A549 (cell line): ENCODE data around the gene SOX5. TPM values are rescaled to one million over a fixed set of nuclear protein-coding genes. Genes with fewer than 3 reads are reported as not detected.
"Not testable (repeated sequence)": the region's sequence is repeated elsewhere in the genome, so short reads cannot be mapped to it uniquely, and the experiment has no call there.

Experiments used
- ATAC-seq, 2 experiments: fragments of 200-7000 bp in 1 of 2; fragments of >200 bp in 1 of 2; cut with Nextera tagmentation in 1 of 2; cut with Tn5 transposase in 1 of 2; 3 replicates each; pipeline versions ENCODE4 v1.8.0 to v1.9.1; 2018 to 2020; ENCODE audit warnings: mild to moderate bottlenecking in 1 of 2, moderate library complexity in 1 of 2
- CTCF ChIA-PET: fragments of 300-600 bp; sonication (Branson Sonifier 250); formaldehyde crosslinking; extraction: SDS; loops from one replicate; lab custom pipeline; 2021; ENCODE audit warnings: antibody characterized with exemption, inconsistent platforms; lab: Yijun Ruan, JAX
- POLR2A ChIA-PET: fragments of 350-600 bp; formaldehyde crosslinking; extraction: SDS; loops from one replicate; lab custom pipeline; 2021; ENCODE audit warnings: antibody characterized with exemption, inconsistent platforms; lab: Yijun Ruan, JAX
- DNase-seq, 2 experiments: peaks; one replicate each; pipeline versions ENCODE4 v3.0.0 to v3.0.0-alpha.2; 2011 to 2016; ENCODE audit warnings: low read depth in 1 of 2, low spot score in 1 of 2
- FAIRE-seq: peaks from 2 replicates; lab custom pipeline; 2011; peaks lifted over from hg19 to GRCh38; lab: Jason Lieb, UNC
- H3K27ac ChIP-seq, 2 experiments: fragments of >200 bp; sonication (Bioruptor Twin); formaldehyde crosslinking; 3 replicates each; pipeline ENCODE4 v1.5.1; 2016 to 2017
- H3K4me1 ChIP-seq: fragments of >200 bp; sonication (Bioruptor Twin); formaldehyde crosslinking; 3 replicates; pipeline ENCODE4 v1.6.1; 2016
- H3K4me2 ChIP-seq: fragments of >200 bp; sonication (Bioruptor Twin); formaldehyde crosslinking; 3 replicates; pipeline ENCODE4 v1.6.1; 2016
- H3K4me3 ChIP-seq: fragments of >200 bp; sonication (Bioruptor Twin); formaldehyde crosslinking; 3 replicates; pipeline ENCODE4 v1.5.1; 2016
- H3K9me3 ChIP-seq: fragments of >200 bp; sonication (Bioruptor Twin); formaldehyde crosslinking; 3 replicates; pipeline ENCODE4 v1.6.1; 2016
- BHLHE40 ChIP-seq: IDR thresholded peaks from 2 replicates; pipeline ENCODE4 v1.6.1; 2012; ENCODE audit warnings: low read depth, low read length, inconsistent platforms
- CHD2 ChIP-seq: fragments of 150-350 bp; IDR thresholded peaks from 2 replicates; pipeline ENCODE4 v1.6.1; 2014; ENCODE audit warnings: low read length; ENCODE audit not compliant: partially characterized antibody
- FOSB ChIP-seq: fragments of 250-450 bp; sonication (Bioruptor Pico); IDR thresholded peaks from 2 replicates; pipeline ENCODE4 v1.5.0; 2020; ENCODE audit warnings: mild to moderate bottlenecking, moderate library complexity
- FOXS1 ChIP-seq: fragments of 250-450 bp; sonication (Bioruptor Pico); IDR thresholded peaks from 2 replicates; pipeline ENCODE4 v1.5.0; 2020; ENCODE audit warnings: mild to moderate bottlenecking, moderate library complexity
- GATA3 ChIP-seq: IDR thresholded peaks from 2 replicates; pipeline ENCODE4 v1.6.1; 2012; ENCODE audit warnings: borderline replicate concordance
- HEYL ChIP-seq: fragments of 250-450 bp; sonication (Bioruptor Pico); IDR thresholded peaks from 2 replicates; pipeline ENCODE4 v1.8.0; 2021; ENCODE audit warnings: mild to moderate bottlenecking, moderate library complexity
- HOXB13 ChIP-seq: fragments of 250-450 bp; sonication (Bioruptor Pico); IDR thresholded peaks from 2 replicates; pipeline ENCODE4 v1.5.0; 2020; ENCODE audit warnings: low read depth, mild to moderate bottlenecking, moderate library complexity
- JUN ChIP-seq, 2 experiments: fragments of >200 bp; sonication (Bioruptor Twin); formaldehyde crosslinking; IDR thresholded peaks; 2 replicates in 1 of 2; 3 replicates in 1 of 2; pipeline ENCODE4 v1.6.1; 2016 to 2017
- KDM1A ChIP-seq: fragments of 200-600 bp; sonication (generic); IDR thresholded peaks from 2 replicates; pipeline ENCODE4 v1.6.1; 2016; ENCODE audit warnings: low read depth, mild to moderate bottlenecking
- MAFK ChIP-seq: fragments of 450-650 bp; IDR thresholded peaks from 2 replicates; pipeline ENCODE4 v1.6.1; 2014; ENCODE audit not compliant: partially characterized antibody
- MAZ ChIP-seq: fragments of 150-350 bp; IDR thresholded peaks from 2 replicates; pipeline ENCODE4 v1.6.1; 2014; ENCODE audit warnings: antibody characterized with exemption, low read depth, low read length, borderline replicate concordance
- MYC ChIP-seq: IDR thresholded peaks from 2 replicates; pipeline ENCODE4 v1.6.1; 2012; ENCODE audit warnings: mild to moderate bottlenecking, inconsistent platforms, low read length, improper control_type of control experiment, borderline replicate concordance
- NFE2L2 ChIP-seq: fragments of 150-350 bp; conservative IDR thresholded peaks from 2 replicates; pipeline ENCODE4 v1.6.1; 2014; ENCODE audit warnings: low read length
- PHF8 ChIP-seq: fragments of 200-600 bp; sonication (generic); IDR thresholded peaks from 2 replicates; pipeline ENCODE4 v1.6.1; 2016; ENCODE audit warnings: low read depth, mild to moderate bottlenecking, antibody characterized with exemption, moderate library complexity, borderline replicate concordance
- POLR2A ChIP-seq: IDR thresholded peaks from 2 replicates; pipeline ENCODE4 v1.6.1; 2012; ENCODE audit warnings: mild to moderate bottlenecking, low read length
- POLR2AphosphoS2 ChIP-seq: conservative IDR thresholded peaks from 2 replicates; pipeline ENCODE4 v1.6.1; 2012; ENCODE audit warnings: low read length, improper control_type of control experiment, inconsistent platforms
- RARB ChIP-seq: fragments of 250-450 bp; sonication (Bioruptor Pico); IDR thresholded peaks from 2 replicates; pipeline ENCODE4 v1.8.0; 2021; ENCODE audit warnings: mild to moderate bottlenecking, moderate library complexity
- RFX5 ChIP-seq: fragments of 450-650 bp; IDR thresholded peaks from 2 replicates; pipeline ENCODE4 v1.7.1; 2014; ENCODE audit warnings: antibody characterized with exemption, mild to moderate bottlenecking, moderate library complexity
- ZFP36 ChIP-seq: fragments of 450-650 bp; IDR thresholded peaks from 2 replicates; pipeline ENCODE4 v1.6.1; 2014; ENCODE audit warnings: borderline replicate concordance; ENCODE audit not compliant: partially characterized antibody
- ZNF302 ChIP-seq: fragments of 250-450 bp; sonication (Bioruptor Pico); IDR thresholded peaks from 2 replicates; pipeline ENCODE4 v1.9.0; 2021; ENCODE audit warnings: inconsistent platforms, mild to moderate bottlenecking, moderate library complexity
- WGBS: methylation state at CpG from one replicate; pipeline ENCODE4 v1.1.6; 2017; ENCODE audit errors: missing lambda C conversion rate; 5-methylcytosine and 5-hydroxymethylcytosine counted together
- polyA plus RNA-seq, 4 experiments: library from polyadenylated mRNA; depleted of rRNA in 3 of 4; stranded (reverse); fragments of >200 nt; fragmentation: RNase III in 1 of 4; extraction: RNeasy Plus Mini Kit Qiagen cat#74134 plus additional on column Dnase treatment in 1 of 4; gene quantifications; 2 replicates in 3 of 4; 3 replicates in 1 of 4; pipeline ENCODE4 v1.2.3, GENCODE V29; 2011 to 2017
- TF ChIP-seq, protein P1 (sequence below): fragments of 250-450 bp; sonication (Bioruptor Pico); IDR thresholded peaks from 2 replicates; pipeline ENCODE4 v1.5.0; 2021; ENCODE audit warnings: mild to moderate bottlenecking, moderate library complexity, borderline replicate concordance
- TF ChIP-seq, protein P2 (sequence below): IDR thresholded peaks from 2 replicates; pipeline ENCODE4 v1.6.1; 2012
- TF ChIP-seq, protein P3 (sequence below): fragments of 450-650 bp; IDR thresholded peaks from 2 replicates; pipeline ENCODE4 v1.6.1; 2014; ENCODE audit warnings: antibody characterized with exemption
- TF ChIP-seq, protein P4 (sequence below): fragments of >200 bp; sonication (Bioruptor Twin); formaldehyde crosslinking; IDR thresholded peaks from 3 replicates; pipeline ENCODE4 v1.5.1; 2016
- TF ChIP-seq, protein P5 (sequence below): fragments of >200 bp; sonication (Bioruptor Twin); formaldehyde crosslinking; IDR thresholded peaks from 3 replicates; pipeline ENCODE4 v1.6.1; 2016

Gene SOX5
- polyA plus RNA-seq, 2 of the 4 experiments (the other 2 are of a cell fraction), result not detected

DNA sequence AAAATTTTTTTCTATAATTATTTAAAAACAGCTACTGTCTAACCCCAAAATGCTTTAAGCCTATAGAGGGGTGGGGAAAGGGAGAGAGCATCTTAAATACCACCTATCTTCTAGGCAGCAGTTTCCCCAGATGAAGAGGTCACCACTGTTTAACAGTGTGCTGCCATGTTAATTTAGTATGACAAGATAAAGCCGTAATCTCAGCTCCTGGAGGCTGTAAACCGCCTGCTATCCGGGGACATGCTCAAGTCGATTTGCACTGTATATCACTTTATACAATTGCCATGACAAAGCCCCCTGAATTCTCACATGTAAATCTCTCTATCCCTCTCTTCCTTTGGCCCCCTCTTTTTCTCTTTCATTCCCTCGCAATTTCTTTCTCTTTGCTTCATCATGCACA is 68.5 kb downstream of the SOX5 start:
- POLR2A ChIA-PET, result no interaction called here
- FAIRE-seq, result no peak
- no peak for TF ChIP-seq PHF8
- TF ChIP-seq, protein P1, sequence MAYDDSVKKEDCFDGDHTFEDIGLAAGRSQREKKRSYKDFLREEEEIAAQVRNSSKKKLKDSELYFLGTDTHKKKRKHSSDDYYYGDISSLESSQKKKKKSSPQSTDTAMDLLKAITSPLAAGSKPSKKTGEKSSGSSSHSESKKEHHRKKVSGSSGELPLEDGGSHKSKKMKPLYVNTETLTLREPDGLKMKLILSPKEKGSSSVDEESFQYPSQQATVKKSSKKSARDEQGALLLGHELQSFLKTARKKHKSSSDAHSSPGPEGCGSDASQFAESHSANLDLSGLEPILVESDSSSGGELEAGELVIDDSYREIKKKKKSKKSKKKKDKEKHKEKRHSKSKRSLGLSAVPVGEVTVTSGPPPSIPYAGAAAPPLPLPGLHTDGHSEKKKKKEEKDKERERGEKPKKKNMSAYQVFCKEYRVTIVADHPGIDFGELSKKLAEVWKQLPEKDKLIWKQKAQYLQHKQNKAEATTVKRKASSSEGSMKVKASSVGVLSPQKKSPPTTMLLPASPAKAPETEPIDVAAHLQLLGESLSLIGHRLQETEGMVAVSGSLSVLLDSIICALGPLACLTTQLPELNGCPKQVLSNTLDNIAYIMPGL (CRISPR knock-in tag), result no peak
- no peak for TF ChIP-seq NFE2L2
- no peak for TF ChIP-seq MYC
- TF ChIP-seq KDM1A, result no peak
- TF ChIP-seq POLR2AphosphoS2, result no peak
- TF ChIP-seq MAZ, result no peak
- no peak for TF ChIP-seq JUN (IDR thresholded peaks at IDR 0.05)
- TF ChIP-seq, protein P2, sequence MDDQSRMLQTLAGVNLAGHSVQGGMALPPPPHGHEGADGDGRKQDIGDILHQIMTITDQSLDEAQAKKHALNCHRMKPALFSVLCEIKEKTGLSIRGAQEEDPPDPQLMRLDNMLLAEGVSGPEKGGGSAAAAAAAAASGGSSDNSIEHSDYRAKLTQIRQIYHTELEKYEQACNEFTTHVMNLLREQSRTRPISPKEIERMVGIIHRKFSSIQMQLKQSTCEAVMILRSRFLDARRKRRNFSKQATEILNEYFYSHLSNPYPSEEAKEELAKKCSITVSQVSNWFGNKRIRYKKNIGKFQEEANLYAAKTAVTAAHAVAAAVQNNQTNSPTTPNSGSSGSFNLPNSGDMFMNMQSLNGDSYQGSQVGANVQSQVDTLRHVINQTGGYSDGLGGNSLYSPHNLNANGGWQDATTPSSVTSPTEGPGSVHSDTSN, result no peak
- no peak for TF ChIP-seq HEYL (CRISPR knock-in tag)
- no peak for TF ChIP-seq ZNF302
- no peak for TF ChIP-seq POLR2A
- TF ChIP-seq CHD2, result no peak
- 30% methylated on average over 5 of the region's 5 CpGs for WGBS
- no peak overlapping the region for H3K4me3 ChIP-seq
- no peak overlapping the region for H3K4me2 ChIP-seq
- ATAC-seq, result no peak
- H3K4me1 ChIP-seq, result no peaks in the 10 kb centered on the region
- no peak overlapping the region for H3K27ac ChIP-seq
- no peak for DNase-seq
- CTCF ChIA-PET, result interaction anchor here (0.6 kb wide), 1 partner anchor 41 kb away, joined by 3 read pairs; no protein-coding TSS in a partner anchor
- no peaks in the 10 kb centered on the region for H3K9me3 ChIP-seq

DNA sequence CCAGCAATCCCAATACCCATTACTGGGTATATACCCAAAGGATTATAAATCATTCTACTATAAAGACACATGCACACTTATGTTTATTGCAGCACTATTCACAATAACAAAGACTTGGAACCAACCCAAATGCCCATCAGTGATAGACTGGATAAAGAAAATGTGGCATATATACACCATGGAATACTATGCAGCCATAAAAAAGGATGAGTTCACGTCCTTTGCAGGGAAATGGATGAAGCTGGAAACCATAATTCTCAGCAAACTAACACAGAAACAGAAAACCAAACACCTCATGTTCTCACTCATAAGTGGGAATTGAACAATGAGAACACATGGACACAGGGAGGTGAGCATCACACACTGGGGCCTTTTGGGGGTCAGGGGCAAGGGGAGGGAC is 72.9 kb downstream of the SOX5 start:
- DNase-seq, CTCF ChIA-PET, H3K4me1 ChIP-seq, ATAC-seq, H3K4me2 ChIP-seq, H3K9me3 ChIP-seq, POLR2A ChIA-PET, H3K27ac ChIP-seq, FAIRE-seq, H3K4me3 ChIP-seq: not testable (repeated sequence)
- 0% methylated on average over 1 of the region's 1 CpG for WGBS

DNA sequence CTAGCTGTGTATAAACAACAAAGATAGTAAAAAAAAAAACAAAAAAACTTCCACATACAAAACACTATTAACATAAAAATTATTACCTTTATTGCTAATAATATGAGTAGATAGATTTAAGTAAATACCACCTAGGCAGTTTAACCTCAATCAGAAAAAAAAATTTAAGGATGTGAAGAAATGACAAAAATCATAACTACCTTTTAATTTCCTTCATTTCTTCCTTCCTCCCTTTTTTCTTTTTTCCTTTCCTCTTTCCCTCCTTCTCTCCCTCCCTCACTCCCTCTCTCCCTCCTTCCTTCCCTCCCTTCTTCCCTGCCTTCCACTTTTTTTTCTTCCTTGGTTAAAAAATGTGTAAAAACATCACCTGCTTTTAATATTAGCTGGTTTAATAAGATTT is 81.7 kb downstream of the SOX5 start:
- ATAC-seq, result no peak
- Histone ChIP-seq H3K4me2 (no peak overlapping the region), H3K27ac (no peak overlapping the region)

More for the DNA sequence above, 81.7 kb downstream of the SOX5 start:
- H3K4me1 ChIP-seq, result no peaks in the 10 kb centered on the region
- no peak for TF ChIP-seq FOXS1
- no peak for TF ChIP-seq ZFP36
- no peak for TF ChIP-seq HOXB13 (CRISPR knock-in tag)
- no peak for TF ChIP-seq KDM1A
- TF ChIP-seq RARB (CRISPR knock-in tag), result no peak
- no peak for TF ChIP-seq RFX5
- TF ChIP-seq, protein P3, sequence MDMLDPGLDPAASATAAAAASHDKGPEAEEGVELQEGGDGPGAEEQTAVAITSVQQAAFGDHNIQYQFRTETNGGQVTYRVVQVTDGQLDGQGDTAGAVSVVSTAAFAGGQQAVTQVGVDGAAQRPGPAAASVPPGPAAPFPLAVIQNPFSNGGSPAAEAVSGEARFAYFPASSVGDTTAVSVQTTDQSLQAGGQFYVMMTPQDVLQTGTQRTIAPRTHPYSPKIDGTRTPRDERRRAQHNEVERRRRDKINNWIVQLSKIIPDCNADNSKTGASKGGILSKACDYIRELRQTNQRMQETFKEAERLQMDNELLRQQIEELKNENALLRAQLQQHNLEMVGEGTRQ, result no peak
- no peak for TF ChIP-seq GATA3
- TF ChIP-seq MAFK, result no peak
- TF ChIP-seq FOSB, result no peak
- TF ChIP-seq, protein P4, sequence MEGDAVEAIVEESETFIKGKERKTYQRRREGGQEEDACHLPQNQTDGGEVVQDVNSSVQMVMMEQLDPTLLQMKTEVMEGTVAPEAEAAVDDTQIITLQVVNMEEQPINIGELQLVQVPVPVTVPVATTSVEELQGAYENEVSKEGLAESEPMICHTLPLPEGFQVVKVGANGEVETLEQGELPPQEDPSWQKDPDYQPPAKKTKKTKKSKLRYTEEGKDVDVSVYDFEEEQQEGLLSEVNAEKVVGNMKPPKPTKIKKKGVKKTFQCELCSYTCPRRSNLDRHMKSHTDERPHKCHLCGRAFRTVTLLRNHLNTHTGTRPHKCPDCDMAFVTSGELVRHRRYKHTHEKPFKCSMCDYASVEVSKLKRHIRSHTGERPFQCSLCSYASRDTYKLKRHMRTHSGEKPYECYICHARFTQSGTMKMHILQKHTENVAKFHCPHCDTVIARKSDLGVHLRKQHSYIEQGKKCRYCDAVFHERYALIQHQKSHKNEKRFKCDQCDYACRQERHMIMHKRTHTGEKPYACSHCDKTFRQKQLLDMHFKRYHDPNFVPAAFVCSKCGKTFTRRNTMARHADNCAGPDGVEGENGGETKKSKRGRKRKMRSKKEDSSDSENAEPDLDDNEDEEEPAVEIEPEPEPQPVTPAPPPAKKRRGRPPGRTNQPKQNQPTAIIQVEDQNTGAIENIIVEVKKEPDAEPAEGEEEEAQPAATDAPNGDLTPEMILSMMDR, result no peak
- TF ChIP-seq, protein P5, sequence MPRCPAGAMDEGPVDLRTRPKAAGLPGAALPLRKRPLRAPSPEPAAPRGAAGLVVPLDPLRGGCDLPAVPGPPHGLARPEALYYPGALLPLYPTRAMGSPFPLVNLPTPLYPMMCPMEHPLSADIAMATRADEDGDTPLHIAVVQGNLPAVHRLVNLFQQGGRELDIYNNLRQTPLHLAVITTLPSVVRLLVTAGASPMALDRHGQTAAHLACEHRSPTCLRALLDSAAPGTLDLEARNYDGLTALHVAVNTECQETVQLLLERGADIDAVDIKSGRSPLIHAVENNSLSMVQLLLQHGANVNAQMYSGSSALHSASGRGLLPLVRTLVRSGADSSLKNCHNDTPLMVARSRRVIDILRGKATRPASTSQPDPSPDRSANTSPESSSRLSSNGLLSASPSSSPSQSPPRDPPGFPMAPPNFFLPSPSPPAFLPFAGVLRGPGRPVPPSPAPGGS, result no peak
- TF ChIP-seq BHLHE40, result no peak
- TF ChIP-seq, all 56 proteins: peak for 0
- H3K4me3 ChIP-seq, result no peak overlapping the region
- DNase-seq (no peak), FAIRE-seq (no peak)
- POLR2A ChIA-PET, result no interaction called here
- no peaks in the 10 kb centered on the region for H3K9me3 ChIP-seq
- CTCF ChIA-PET, result no interaction called here
